ENCODE results near the gene SYT14.
"Not testable (repeated sequence)": the region's sequence is repeated elsewhere in the genome, so short reads cannot be mapped to it uniquely, and the experiment has no call there.

SYT14 gene

GRCh38 chr1:209945377-209945776 is 7.4 kb downstream of the SYT14 start:
- no peak for DNase-seq

GRCh38 chr1:209948155-209948554 is 10.1 kb downstream of the SYT14 start:
- DNase-seq, result no peak

GRCh38 chr1:209956116-209956515 is 18.1 kb downstream of the SYT14 start:
- DNase-seq, result no peak

GRCh38 chr1:209959623-209960022 is 21.6 kb downstream of the SYT14 start:
- DNase-seq, result no peak

GRCh38 chr1:209960926-209961325 is 22.9 kb downstream of the SYT14 start:
- no peak for DNase-seq

GRCh38 chr1:209962388-209962787 is 24.4 kb downstream of the SYT14 start:
- DNase-seq, result no peak

- no peak for DNase-seq
Observed at GRCh38 chr1:209962856-209963255, 24.8 kb downstream of the SYT14 start.

GRCh38 chr1:209965996-209966395 is 28.0 kb downstream of the SYT14 start:
- no peak for DNase-seq

GRCh38 chr1:209978721-209979120 is 40.7 kb downstream of the SYT14 start:
- DNase-seq, result not testable (repeated sequence)

- DNase-seq, result no peak
Observed at GRCh38 chr1:209983953-209984352, 45.9 kb downstream of the SYT14 start.

GRCh38 chr1:209985002-209985401 is 47.0 kb downstream of the SYT14 start:
- no peak for DNase-seq

GRCh38 chr1:209988706-209989105 is 50.7 kb downstream of the SYT14 start:
- no peak for DNase-seq

- no peak for DNase-seq
Observed at GRCh38 chr1:209989525-209989924, 51.5 kb downstream of the SYT14 start.

GRCh38 chr1:209993061-209993830 is 55.2 kb downstream of the SYT14 start:
- no peak for DNase-seq

- no peak for DNase-seq
Observed at GRCh38 chr1:209996348-209996747, 58.3 kb downstream of the SYT14 start.

- no peak for DNase-seq
Observed at GRCh38 chr1:209999005-209999404, 61.0 kb downstream of the SYT14 start.

- DNase-seq, result no peak
Observed at GRCh38 chr1:210001751-210002150, 63.7 kb downstream of the SYT14 start.

GRCh38 chr1:210003501-210003900 is 65.5 kb downstream of the SYT14 start:
- no peak for DNase-seq

GRCh38 chr1:210010161-210010560 is 72.1 kb downstream of the SYT14 start:
- no peak for DNase-seq

GRCh38 chr1:210021145-210021860 is 83.3 kb downstream of the SYT14 start:
- no peak for DNase-seq

GRCh38 chr1:210022044-210022443 is 84.0 kb downstream of the SYT14 start:
- no peak for DNase-seq

- DNase-seq, result no peak
Observed at GRCh38 chr1:210024282-210024681, 86.3 kb downstream of the SYT14 start.

- no peak for DNase-seq
Observed at GRCh38 chr1:210024996-210025395, 87.0 kb downstream of the SYT14 start.

GRCh38 chr1:210025870-210026269 is 87.9 kb downstream of the SYT14 start:
- DNase-seq, result no peak

GRCh38 chr1:210027994-210028393 is 90.0 kb downstream of the SYT14 start:
- DNase-seq, result no peak

Data from stimulated activated CD4-positive, alpha-beta T cell treated with anti-CD3 and anti-CD28 coated beads, Interleukin-12 subunit alpha, Interleukin-12 subunit beta, amount 100 ng/mL, for 4 hours (primary cell).